ENCODE data around the gene ACTL8.
"Not testable (repeated sequence)": the region's sequence is repeated elsewhere in the genome, so short reads cannot be mapped to it uniquely, and the experiment has no call there.

Gene ACTL8

DNA sequence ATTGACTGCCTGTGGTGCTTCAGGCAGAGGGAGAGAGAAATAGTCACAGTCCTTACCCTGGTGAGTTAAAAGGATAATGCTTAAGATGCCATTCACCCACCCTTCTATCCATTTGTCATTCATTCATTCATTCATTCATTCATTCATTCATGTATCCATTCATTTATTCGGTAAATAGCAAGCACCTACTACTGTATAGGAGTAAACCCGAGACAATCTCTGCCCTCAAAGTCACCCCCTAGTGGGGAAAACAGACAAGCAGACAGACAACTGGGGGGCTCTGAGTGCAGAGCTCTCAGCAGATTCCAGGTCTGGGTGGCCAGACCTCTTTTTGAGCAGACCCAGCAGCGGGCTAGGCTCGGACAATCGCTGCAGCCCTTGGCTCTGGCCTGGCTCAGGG lies 14.1 kb upstream of the ACTL8 start:
- no peak overlapping the region for H3K4me3 ChIP-seq (ENCODE audit: low read length)
- no peaks in the 10 kb centered on the region for H3K27me3 ChIP-seq (ENCODE audit: control insufficient read depth, insufficient read depth, low read length)

DNA sequence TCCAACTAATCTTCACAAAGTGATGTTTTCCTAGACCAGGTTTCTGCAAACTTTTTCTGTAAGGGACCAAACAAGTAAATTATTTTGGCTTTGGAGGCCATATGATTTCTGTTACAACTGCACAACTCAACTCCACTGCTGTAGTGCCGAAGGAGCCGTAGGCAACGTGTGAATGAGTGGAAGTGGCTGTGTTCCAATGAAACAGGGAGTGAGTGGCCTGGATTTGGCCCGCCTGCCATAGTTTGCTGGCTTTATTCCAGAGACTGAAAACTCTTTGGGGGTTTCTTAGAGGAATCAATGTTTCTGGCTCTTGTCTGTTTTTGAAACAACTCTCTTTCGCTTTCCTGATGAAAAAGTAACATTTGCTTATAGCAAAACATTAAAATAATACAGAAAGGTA lies 12.6 kb upstream of the ACTL8 start:
- Histone ChIP-seq H3K4me3 (ENCODE audit: low read length) (no peak overlapping the region), H3K36me3 (ENCODE audit: control insufficient read depth, insufficient read depth, low read length) (no peaks in the 10 kb centered on the region), H3K4me1 (ENCODE audit: control insufficient read depth, insufficient read depth, low read length) (no peaks in the 10 kb centered on the region), H3K27ac (ENCODE audit: low read depth, low read length) (no peak overlapping the region), H3K27me3 (ENCODE audit: control insufficient read depth, insufficient read depth, low read length) (no peaks in the 10 kb centered on the region), H3K9ac (ENCODE audit: low read length) (no peak overlapping the region)

More for the DNA sequence above, 14.1 kb upstream of the ACTL8 start:
- Histone ChIP-seq H3K9ac (ENCODE audit: low read length) (no peak overlapping the region), H3K27ac (ENCODE audit: low read depth, low read length) (no peak overlapping the region), H3K36me3 (ENCODE audit: control insufficient read depth, insufficient read depth, low read length) (no peaks in the 10 kb centered on the region), H3K4me1 (ENCODE audit: control insufficient read depth, insufficient read depth, low read length) (no peaks in the 10 kb centered on the region)

DNA sequence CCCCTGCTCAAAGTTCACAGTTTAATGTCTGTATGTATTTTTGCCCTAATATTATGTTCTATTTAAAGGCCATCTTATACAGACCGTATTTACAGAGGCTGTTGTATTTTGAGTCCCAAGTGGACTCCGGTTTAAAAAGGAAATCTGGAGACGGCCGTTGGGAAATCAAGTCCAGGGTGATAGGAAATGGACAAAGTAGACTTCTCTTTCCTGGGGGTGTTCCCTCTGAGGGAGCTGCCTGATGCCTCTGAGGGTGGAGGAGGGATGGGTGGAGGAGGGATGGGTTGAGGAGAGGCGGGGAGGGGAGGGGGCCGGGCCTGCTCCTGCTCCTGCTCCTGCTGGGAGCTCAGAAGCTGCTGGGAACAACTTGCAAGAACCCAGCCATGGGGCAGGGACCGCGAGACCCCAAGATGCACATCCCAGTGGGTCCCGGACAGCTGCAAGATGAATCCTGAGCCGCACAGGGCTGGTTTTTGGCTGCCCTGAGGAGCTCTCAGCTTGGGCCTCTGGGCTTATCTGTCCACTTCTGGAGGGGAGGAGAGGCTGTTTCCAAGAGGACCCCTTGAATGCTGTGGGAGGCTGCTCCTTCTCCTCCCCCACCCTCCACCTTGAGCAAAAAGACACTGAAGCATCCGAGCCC lies 12.0 kb upstream of the ACTL8 start:
- no peaks in the 10 kb centered on the region for H3K27me3 ChIP-seq (ENCODE audit: control insufficient read depth, insufficient read depth, low read length)
- H3K9ac ChIP-seq (ENCODE audit: low read length): no peak overlapping the region
- no peak overlapping the region for H3K27ac ChIP-seq (ENCODE audit: low read depth, low read length)
- H3K4me1 ChIP-seq (ENCODE audit: control insufficient read depth, insufficient read depth, low read length): no peaks in the 10 kb centered on the region
- no peak overlapping the region for H3K4me3 ChIP-seq (ENCODE audit: low read length)
- no peaks in the 10 kb centered on the region for H3K36me3 ChIP-seq (ENCODE audit: control insufficient read depth, insufficient read depth, low read length)

- Histone ChIP-seq H3K4me1 (ENCODE audit: control insufficient read depth, insufficient read depth, low read length) (no peaks in the 10 kb centered on the region), H3K9ac (ENCODE audit: low read length) (no peak overlapping the region), H3K27ac (ENCODE audit: low read depth, low read length) (no peak overlapping the region), H3K4me3 (ENCODE audit: low read length) (no peak overlapping the region), H3K27me3 (ENCODE audit: control insufficient read depth, insufficient read depth, low read length) (no peaks in the 10 kb centered on the region), H3K36me3 (ENCODE audit: control insufficient read depth, insufficient read depth, low read length) (no peaks in the 10 kb centered on the region)
These were observed 11.2 kb upstream of the ACTL8 start for GRCh38 chr1:17743925-17744324.

GRCh38 chr1:17744666-17745478 lies 10.3 kb upstream of the ACTL8 start:
- no peak overlapping the region for H3K27ac ChIP-seq (ENCODE audit: low read depth, low read length)
- no peaks in the 10 kb centered on the region for H3K36me3 ChIP-seq (ENCODE audit: control insufficient read depth, insufficient read depth, low read length)
- no peaks in the 10 kb centered on the region for H3K27me3 ChIP-seq (ENCODE audit: control insufficient read depth, insufficient read depth, low read length)
- no peaks in the 10 kb centered on the region for H3K4me1 ChIP-seq (ENCODE audit: control insufficient read depth, insufficient read depth, low read length)
- no peak overlapping the region for H3K4me3 ChIP-seq (ENCODE audit: low read length)
- no peak overlapping the region for H3K9ac ChIP-seq (ENCODE audit: low read length)

DNA sequence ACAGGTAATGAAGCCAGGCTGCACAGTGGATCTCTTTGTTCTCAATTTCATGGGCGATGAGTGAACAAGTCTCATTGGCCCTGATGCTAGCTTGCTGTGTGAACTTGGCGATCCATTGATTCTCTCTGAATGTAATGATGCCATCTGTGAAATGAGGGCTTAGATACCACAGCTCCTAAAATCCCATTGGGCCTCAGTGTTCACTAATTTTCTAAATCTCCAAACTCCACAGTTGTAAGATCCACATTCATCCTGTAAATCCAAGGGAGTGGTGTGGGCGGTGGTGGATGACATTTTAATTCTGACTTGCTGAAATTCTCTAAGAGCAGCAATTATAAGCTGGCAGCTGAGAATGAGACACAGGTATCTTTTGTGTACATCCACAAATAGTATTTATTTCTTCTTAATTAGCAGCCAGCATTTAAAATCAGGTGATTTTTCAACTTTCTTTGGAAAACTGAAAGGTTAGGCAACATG lies 9.6 kb upstream of the ACTL8 start:
- Histone ChIP-seq H3K27me3 (ENCODE audit: control insufficient read depth, insufficient read depth, low read length) (no peaks in the 10 kb centered on the region), H3K27ac (ENCODE audit: low read depth, low read length) (no peak overlapping the region), H3K36me3 (ENCODE audit: control insufficient read depth, insufficient read depth, low read length) (no peaks in the 10 kb centered on the region), H3K4me3 (ENCODE audit: low read length) (no peak overlapping the region), H3K9ac (ENCODE audit: low read length) (no peak overlapping the region), H3K4me1 (ENCODE audit: control insufficient read depth, insufficient read depth, low read length) (no peaks in the 10 kb centered on the region)

- not testable (repeated sequence) for H3K4me1 ChIP-seq (ENCODE audit: control insufficient read depth, insufficient read depth, low read length); H3K27me3 ChIP-seq (ENCODE audit: control insufficient read depth, insufficient read depth, low read length); H3K27ac ChIP-seq (ENCODE audit: low read depth, low read length); H3K36me3 ChIP-seq (ENCODE audit: control insufficient read depth, insufficient read depth, low read length); H3K4me3 ChIP-seq (ENCODE audit: low read length); H3K9ac ChIP-seq (ENCODE audit: low read length)
These were observed 8.9 kb upstream of the ACTL8 start for GRCh38 chr1:17746281-17746680.

DNA sequence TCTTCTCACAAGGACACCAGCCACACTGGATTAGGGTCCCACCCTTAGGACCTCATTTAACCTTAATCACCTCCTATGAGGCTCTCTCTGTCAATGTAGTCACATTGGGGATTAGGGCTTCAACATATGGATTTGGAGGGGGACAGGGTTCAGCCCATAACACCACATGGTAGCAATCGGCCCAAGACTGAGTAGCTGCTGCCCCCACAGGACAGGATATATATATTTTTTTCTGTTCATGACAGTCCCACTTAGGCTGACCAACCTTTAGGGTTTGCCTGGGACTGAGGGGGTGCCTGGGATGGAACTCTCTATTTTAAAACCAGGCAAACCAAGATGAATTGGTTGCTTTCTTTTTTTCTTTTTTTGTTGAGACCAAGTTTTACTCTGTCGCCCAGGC lies 8.2 kb upstream of the ACTL8 start:
- no peaks in the 10 kb centered on the region for H3K4me1 ChIP-seq (ENCODE audit: control insufficient read depth, insufficient read depth, low read length)
- H3K36me3 ChIP-seq (ENCODE audit: control insufficient read depth, insufficient read depth, low read length): no peaks in the 10 kb centered on the region
- H3K4me3 ChIP-seq (ENCODE audit: low read length): no peak overlapping the region
- no peaks in the 10 kb centered on the region for H3K27me3 ChIP-seq (ENCODE audit: control insufficient read depth, insufficient read depth, low read length)
- H3K27ac ChIP-seq (ENCODE audit: low read depth, low read length): no peak overlapping the region
- H3K9ac ChIP-seq (ENCODE audit: low read length): no peak overlapping the region

- Histone ChIP-seq H3K4me3 (ENCODE audit: low read length) (no peak overlapping the region), H3K36me3 (ENCODE audit: control insufficient read depth, insufficient read depth, low read length) (no peaks in the 10 kb centered on the region), H3K27ac (ENCODE audit: low read depth, low read length) (no peak overlapping the region), H3K4me1 (ENCODE audit: control insufficient read depth, insufficient read depth, low read length) (no peaks in the 10 kb centered on the region), H3K27me3 (ENCODE audit: control insufficient read depth, insufficient read depth, low read length) (no peaks in the 10 kb centered on the region), H3K9ac (ENCODE audit: low read length) (no peak overlapping the region)
These were observed 4.8 kb upstream of the ACTL8 start for GRCh38 chr1:17750333-17750732.

DNA sequence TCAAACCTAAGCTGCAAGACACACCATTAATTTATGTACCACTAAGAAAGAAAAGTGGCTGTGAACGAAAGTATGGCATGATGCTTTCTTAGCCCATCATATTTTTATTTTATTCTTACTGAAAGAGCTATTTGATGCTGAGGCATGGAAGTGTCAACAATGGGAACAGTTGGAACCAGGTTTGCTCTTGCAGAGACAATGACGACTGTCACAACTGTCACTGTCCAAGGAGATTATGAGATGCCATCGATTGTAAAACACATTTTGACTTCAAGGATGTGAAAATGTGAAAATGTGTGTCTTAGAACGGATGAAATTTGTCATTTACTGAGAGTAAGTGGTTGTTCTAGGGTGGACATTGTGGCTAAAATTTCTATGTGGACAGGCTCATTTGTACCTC lies 2.8 kb upstream of the ACTL8 start:
- Histone ChIP-seq H3K27me3 (ENCODE audit: control insufficient read depth, insufficient read depth, low read length) (no peaks in the 10 kb centered on the region), H3K9ac (ENCODE audit: low read length) (no peak overlapping the region), H3K4me1 (ENCODE audit: control insufficient read depth, insufficient read depth, low read length) (no peaks in the 10 kb centered on the region), H3K4me3 (ENCODE audit: low read length) (no peak overlapping the region), H3K27ac (ENCODE audit: low read depth, low read length) (no peak overlapping the region), H3K36me3 (ENCODE audit: control insufficient read depth, insufficient read depth, low read length) (no peaks in the 10 kb centered on the region)

DNA sequence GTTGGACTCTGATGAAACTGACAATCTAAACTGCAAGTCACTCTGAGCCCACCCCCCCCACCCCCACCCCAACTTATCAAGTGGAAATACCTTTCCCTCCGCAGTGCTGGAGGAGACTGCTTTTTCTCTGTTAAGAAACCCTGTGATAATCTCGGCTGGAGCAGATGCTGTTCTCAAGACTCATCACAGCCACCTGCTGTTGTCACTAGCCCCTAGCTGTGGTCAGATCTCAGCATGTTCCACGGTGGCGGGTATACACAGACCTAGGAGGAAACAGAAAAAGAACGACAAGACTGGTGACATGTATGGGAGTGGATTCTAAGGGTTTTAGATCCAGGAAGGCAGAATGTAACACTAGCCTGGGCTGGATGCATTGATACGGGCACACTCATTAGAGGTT lies 2.3 kb downstream of the ACTL8 start:
- Histone ChIP-seq H3K4me1 (ENCODE audit: control insufficient read depth, insufficient read depth, low read length) (no peaks in the 10 kb centered on the region), H3K4me3 (ENCODE audit: low read length) (no peak overlapping the region), H3K27ac (ENCODE audit: low read depth, low read length) (no peak overlapping the region), H3K9ac (ENCODE audit: low read length) (no peak overlapping the region), H3K27me3 (ENCODE audit: control insufficient read depth, insufficient read depth, low read length) (no peaks in the 10 kb centered on the region), H3K36me3 (ENCODE audit: control insufficient read depth, insufficient read depth, low read length) (no peaks in the 10 kb centered on the region)

GRCh38 chr1:17759114-17759513 lies 4.0 kb downstream of the ACTL8 start:
- H3K9ac ChIP-seq (ENCODE audit: low read length): no peak overlapping the region
- H3K4me1 ChIP-seq (ENCODE audit: control insufficient read depth, insufficient read depth, low read length): no peaks in the 10 kb centered on the region
- H3K36me3 ChIP-seq (ENCODE audit: control insufficient read depth, insufficient read depth, low read length): no peaks in the 10 kb centered on the region
- H3K27me3 ChIP-seq (ENCODE audit: control insufficient read depth, insufficient read depth, low read length): no peaks in the 10 kb centered on the region
- no peak overlapping the region for H3K27ac ChIP-seq (ENCODE audit: low read depth, low read length)
- H3K4me3 ChIP-seq (ENCODE audit: low read length): no peak overlapping the region

- no peaks in the 10 kb centered on the region for H3K36me3 ChIP-seq (ENCODE audit: control insufficient read depth, insufficient read depth, low read length)
- H3K4me3 ChIP-seq (ENCODE audit: low read length): no peak overlapping the region
- no peak overlapping the region for H3K27ac ChIP-seq (ENCODE audit: low read depth, low read length)
- no peak overlapping the region for H3K9ac ChIP-seq (ENCODE audit: low read length)
- H3K4me1 ChIP-seq (ENCODE audit: control insufficient read depth, insufficient read depth, low read length): no peaks in the 10 kb centered on the region
- no peaks in the 10 kb centered on the region for H3K27me3 ChIP-seq (ENCODE audit: control insufficient read depth, insufficient read depth, low read length)
These were observed 7.2 kb downstream of the ACTL8 start for GRCh38 chr1:17762313-17762712.

Data from rectal smooth muscle tissue (tissue), 1 donor.